PC-3 (cell line): ENCODE measurements around the gene GDAP1L1.

Experiments
- CTCF ChIP-seq: fragments of 300-600 bp; sonication (generic); conservative IDR thresholded peaks from 2 replicates; pipeline ENCODE4 v1.5.1; 2017; ENCODE audit warnings: antibody characterized with exemption, low read depth, mild to moderate bottlenecking, low read length
- EZH2 ChIP-seq: fragments of 300-600 bp; sonication (generic); IDR thresholded peaks from one replicate; pipeline ENCODE4 v1.6.1; 2017; ENCODE audit warnings: antibody characterized with exemption, mild to moderate bottlenecking, low read length; ENCODE audit not compliant: unreplicated experiment

DNA sequence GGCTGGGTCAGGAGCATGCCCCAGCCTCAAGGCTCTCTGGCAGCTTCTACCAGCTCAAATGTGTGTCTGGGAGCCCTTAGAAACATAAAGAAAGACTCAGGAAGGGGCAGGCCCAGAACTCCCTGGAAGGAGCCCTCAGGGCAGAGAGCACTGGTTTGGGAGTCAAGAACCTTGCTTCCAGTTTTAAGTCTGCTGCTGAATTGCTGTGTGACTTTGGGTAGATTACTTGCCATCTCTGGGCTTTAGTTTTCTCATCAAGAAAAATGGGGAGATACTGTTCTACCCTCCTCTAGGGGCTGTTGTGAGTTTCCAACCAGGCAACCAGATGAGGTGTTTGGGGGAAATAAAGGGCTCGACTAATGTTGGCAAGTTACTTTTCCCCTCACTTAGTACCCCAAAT, 8.8 kb downstream of the GDAP1L1 start:
- TF ChIP-seq CTCF (no peak), EZH2 (no peak)
